ENCODE results near the gene ABCA3. TPM values are rescaled to one million over a fixed set of nuclear protein-coding genes. Genes with fewer than 3 reads are reported as not detected.

ABCA3 gene
- total RNA-seq, 1 experiment from 2014 or later = 6.2 TPM

DNA sequence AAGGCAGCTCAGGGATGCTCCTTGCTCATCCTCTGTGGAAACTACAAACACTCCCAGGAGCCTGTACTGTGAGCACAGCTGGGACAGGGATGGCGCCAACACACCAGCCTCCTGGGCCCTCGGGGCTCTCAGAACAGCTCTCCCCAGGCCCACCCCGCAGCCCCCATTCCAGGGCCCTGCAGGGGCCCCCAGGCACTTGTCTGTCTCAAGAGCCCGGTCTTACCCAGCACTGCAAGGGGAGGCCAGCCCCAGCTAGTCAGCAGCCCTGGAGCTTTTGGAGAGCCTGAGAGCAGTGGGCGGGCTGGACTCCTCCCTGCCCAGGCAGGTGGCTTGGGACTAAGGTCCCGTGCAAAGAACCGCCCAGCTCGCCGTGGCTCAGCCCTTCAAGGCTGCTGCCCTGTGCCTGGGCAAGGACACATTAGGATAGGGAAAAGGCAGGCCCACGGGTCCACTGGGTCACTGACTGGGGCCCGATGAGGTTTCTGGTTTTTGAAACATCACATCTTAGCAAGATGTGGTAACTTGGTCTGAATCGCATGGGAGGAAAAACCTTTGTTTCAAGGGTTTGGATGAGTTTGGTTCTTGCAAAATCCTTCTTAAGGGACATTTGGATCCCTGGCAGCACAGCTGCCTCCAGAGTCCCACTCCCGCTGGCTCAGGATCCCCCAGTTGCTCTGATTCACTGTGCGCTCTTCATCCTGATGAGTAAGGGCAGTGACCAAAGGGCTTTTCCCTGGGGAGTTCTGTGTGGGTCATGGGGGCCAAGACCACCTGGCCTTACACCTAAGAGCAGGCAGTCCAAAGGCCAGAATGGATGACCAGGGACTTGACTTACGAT is 101.5 kb downstream of the ABCA3 start:
- H4K20me1 ChIP-seq (ENCODE audit: insufficient read depth) = peaks cover 27% of the 10 kb centered on the region
- H3K27ac ChIP-seq = no peak overlapping the region
- no peaks in the 10 kb centered on the region for H3K27me3 ChIP-seq (ENCODE audit: insufficient read depth, low read depth)
- intact Hi-C loops (cut with micrococcal nuclease; ENCODE audit: unreplicated experiment) = no loop called here
- DNase-seq = no peak
- H2AFZ ChIP-seq = no peak overlapping the region
- no peaks in the 10 kb centered on the region for H3K9me2 ChIP-seq (ENCODE audit: insufficient read depth)
- ChIA-PET POLR2A (ENCODE audit: unreplicated experiment) (interaction anchor here (0.6 kb wide), 1 partner anchor 54 kb away, joined by 5 read pairs; no protein-coding TSS in a partner anchor), CTCF (no interaction called here)
- H3K4me3 ChIP-seq = no peak overlapping the region
- H3K79me2 ChIP-seq (ENCODE audit: low read depth) = no peaks in the 10 kb centered on the region
- no peaks in the 10 kb centered on the region for H3K9me3 ChIP-seq (ENCODE audit: insufficient read depth, low read depth)
- peaks cover 35% of the 10 kb centered on the region for H3F3A ChIP-seq (ENCODE audit: insufficient read depth, low read depth)
- H3K4me2 ChIP-seq = no peak overlapping the region
- H3K4me1 ChIP-seq (replicated peaks; ENCODE audit: insufficient read depth) = no peaks in the 10 kb centered on the region
- TF ChIP-seq, protein P1, sequence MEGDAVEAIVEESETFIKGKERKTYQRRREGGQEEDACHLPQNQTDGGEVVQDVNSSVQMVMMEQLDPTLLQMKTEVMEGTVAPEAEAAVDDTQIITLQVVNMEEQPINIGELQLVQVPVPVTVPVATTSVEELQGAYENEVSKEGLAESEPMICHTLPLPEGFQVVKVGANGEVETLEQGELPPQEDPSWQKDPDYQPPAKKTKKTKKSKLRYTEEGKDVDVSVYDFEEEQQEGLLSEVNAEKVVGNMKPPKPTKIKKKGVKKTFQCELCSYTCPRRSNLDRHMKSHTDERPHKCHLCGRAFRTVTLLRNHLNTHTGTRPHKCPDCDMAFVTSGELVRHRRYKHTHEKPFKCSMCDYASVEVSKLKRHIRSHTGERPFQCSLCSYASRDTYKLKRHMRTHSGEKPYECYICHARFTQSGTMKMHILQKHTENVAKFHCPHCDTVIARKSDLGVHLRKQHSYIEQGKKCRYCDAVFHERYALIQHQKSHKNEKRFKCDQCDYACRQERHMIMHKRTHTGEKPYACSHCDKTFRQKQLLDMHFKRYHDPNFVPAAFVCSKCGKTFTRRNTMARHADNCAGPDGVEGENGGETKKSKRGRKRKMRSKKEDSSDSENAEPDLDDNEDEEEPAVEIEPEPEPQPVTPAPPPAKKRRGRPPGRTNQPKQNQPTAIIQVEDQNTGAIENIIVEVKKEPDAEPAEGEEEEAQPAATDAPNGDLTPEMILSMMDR (conservative IDR thresholded peaks at IDR 0.05) = no peak
- no TSS peak for BruUV-seq (replicated peaks)
- no peaks in the 10 kb centered on the region; the same call in none of the 2 replicates for H3K36me3 ChIP-seq (ENCODE audit: low read depth)

DNA sequence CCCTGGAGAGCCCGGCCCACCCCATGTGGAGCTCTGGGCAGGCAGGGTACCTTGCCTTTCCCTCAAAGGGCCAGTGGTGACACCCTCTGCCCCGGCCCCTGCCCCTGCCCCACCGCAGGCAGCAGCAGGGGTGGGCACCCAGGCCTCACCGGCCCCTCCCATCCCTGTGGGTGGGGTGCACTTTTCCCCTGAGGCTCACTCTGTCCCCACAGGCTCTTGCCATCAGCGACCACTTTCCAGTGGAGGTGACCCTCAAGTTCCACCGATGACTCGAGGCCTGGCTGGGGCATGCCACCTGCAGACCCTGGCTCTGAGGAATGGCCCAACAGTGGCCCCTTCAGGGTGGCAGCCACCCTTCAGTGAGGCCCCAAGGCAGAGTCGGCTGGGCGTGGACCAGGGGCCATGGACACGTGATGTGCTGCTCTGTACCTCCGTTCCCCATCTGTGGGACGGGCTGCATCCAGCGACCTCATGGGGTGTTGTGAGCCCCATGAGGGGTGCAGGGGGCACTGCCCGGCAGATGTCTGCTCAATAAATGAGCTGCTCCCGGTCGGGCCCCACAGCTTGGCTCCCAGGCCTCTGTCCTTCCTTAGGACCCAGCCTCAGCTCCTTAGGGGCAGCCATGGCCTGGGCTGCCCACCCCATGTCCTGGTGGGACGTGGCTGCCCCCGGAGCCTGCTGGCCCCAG is 102.2 kb downstream of the ABCA3 start:
- CTCF ChIA-PET = no interaction called here
- no peak overlapping the region for H2AFZ ChIP-seq
- no peak for TF ChIP-seq EZH2 (IDR thresholded peaks at IDR 0.05; ENCODE audit: low read depth)
- TF ChIP-seq, protein P1 (conservative IDR thresholded peaks at IDR 0.05) = no peak
- BruUV-seq (replicated peaks) = no TSS peak
- no peaks in the 10 kb centered on the region for H3K9me2 ChIP-seq (ENCODE audit: insufficient read depth)
- no peak for DNase-seq
- no peaks in the 10 kb centered on the region for H3K27me3 ChIP-seq (ENCODE audit: insufficient read depth, low read depth)
- H3K4me1 ChIP-seq (replicated peaks; ENCODE audit: insufficient read depth) = no peaks in the 10 kb centered on the region
- no peaks in the 10 kb centered on the region; the same call in none of the 2 replicates for H3K36me3 ChIP-seq (ENCODE audit: low read depth)
- intact Hi-C loops (cut with micrococcal nuclease; ENCODE audit: unreplicated experiment) = no loop called here
- H3K4me2 ChIP-seq = no peak overlapping the region
- peaks cover 35% of the 10 kb centered on the region for H3F3A ChIP-seq (ENCODE audit: insufficient read depth, low read depth)
- no peaks in the 10 kb centered on the region for H3K79me2 ChIP-seq (ENCODE audit: low read depth)
- no peak overlapping the region for H3K4me3 ChIP-seq
- H3K9me3 ChIP-seq (ENCODE audit: insufficient read depth, low read depth) = no peaks in the 10 kb centered on the region
- POLR2A ChIA-PET (ENCODE audit: unreplicated experiment) = interaction anchor here (0.6 kb wide), 1 partner anchor 53 kb away, joined by 5 read pairs; no protein-coding TSS in a partner anchor
- H4K20me1 ChIP-seq (ENCODE audit: insufficient read depth) = peaks cover 20% of the 10 kb centered on the region
- H3K27ac ChIP-seq = no peak overlapping the region

DNA sequence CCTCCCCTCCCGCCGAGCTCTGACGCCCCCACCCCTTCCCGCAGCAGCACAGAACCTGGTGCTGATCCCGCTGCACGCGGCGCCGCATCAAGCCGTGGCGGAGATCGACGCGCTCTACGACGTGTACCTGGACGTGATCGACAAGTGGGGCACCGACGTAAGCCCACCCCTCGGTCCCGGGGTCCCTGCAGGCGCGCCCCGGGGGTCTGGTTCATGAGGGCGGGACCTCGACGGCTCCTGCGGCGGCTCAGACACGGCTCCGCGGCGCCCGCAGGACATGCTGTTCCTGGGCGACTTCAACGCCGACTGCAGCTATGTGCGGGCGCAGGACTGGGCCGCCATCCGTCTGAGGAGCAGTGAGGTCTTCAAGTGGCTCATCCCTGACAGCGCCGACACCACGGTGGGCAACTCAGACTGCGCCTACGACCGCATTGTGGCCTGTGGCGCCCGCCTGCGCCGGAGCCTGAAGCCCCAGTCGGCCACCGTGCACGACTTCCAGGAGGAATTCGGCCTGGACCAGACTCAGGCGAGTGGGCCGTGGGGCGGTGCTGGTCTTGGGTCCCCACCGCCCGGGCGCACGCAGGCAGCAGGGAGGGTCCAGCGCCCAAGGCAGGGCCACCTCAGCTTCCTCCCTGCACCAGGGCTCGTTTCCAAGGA is 102.9 kb downstream of the ABCA3 start:
- CTCF ChIA-PET = no interaction called here
- Histone ChIP-seq H3K27me3 (ENCODE audit: insufficient read depth, low read depth) (no peaks in the 10 kb centered on the region), H3K27ac (no peak overlapping the region), H3K79me2 (ENCODE audit: low read depth) (no peaks in the 10 kb centered on the region), H3K9me2 (ENCODE audit: insufficient read depth) (no peaks in the 10 kb centered on the region), H2AFZ (no peak overlapping the region), H3K4me1 (replicated peaks; ENCODE audit: insufficient read depth) (no peaks in the 10 kb centered on the region), H3F3A (ENCODE audit: insufficient read depth, low read depth) (peaks cover 35% of the 10 kb centered on the region), H3K36me3 (ENCODE audit: low read depth) (no peaks in the 10 kb centered on the region; the same call in 1 of the 2 replicates), H4K20me1 (ENCODE audit: insufficient read depth) (peaks cover 17% of the 10 kb centered on the region; the same call in 1 of the 2 replicates), H3K4me2 (no peak overlapping the region), H3K9me3 (ENCODE audit: insufficient read depth, low read depth) (no peaks in the 10 kb centered on the region), H3K4me3 (no peak overlapping the region)
- POLR2A ChIA-PET (ENCODE audit: unreplicated experiment) = no interaction called here
- no TSS peak for BruUV-seq (replicated peaks)
- intact Hi-C loops (cut with micrococcal nuclease; ENCODE audit: unreplicated experiment) = no loop called here
- DNase-seq = no peak
- TF ChIP-seq, protein P1 (conservative IDR thresholded peaks at IDR 0.05) = no peak
- TF ChIP-seq EZH2 (IDR thresholded peaks at IDR 0.05; ENCODE audit: low read depth) = no peak
